ENCODE data around the gene MTURN.

GRCh38 chr7:30163231-30163894, 28.6 kb downstream of the MTURN start:
- TF ChIP-seq FOXP2 (optimal IDR thresholded peaks at IDR 0.05; ENCODE audit: control extremely low read depth, extremely low read length, insufficient read depth) (no peak), EZH2 (IDR thresholded peaks at IDR 0.05) (no peak), POLR2AphosphoS5 (IDR thresholded peaks at IDR 0.05; ENCODE audit: borderline replicate concordance, low read depth, low read length) (no peak)
